ENCODE data around the gene RNF19B. TPM values are rescaled to one million over a fixed set of nuclear protein-coding genes. Genes with fewer than 3 reads are reported as not detected.

The RNF19B gene
- total RNA-seq, 1 donor from 2014 or later = 34.3 TPM

- TF ChIP-seq CTCF (IDR thresholded peaks at IDR 0.05) = no peak
- H3K36me3 ChIP-seq = peaks cover 37% of the 10 kb centered on the region
- H3K27me3 ChIP-seq = no peaks in the 10 kb centered on the region
- peaks cover 19% of the 10 kb centered on the region for H3K4me1 ChIP-seq
- H3K4me3 ChIP-seq = no peak overlapping the region
- no peak overlapping the region for H3K27ac ChIP-seq
- no peak for ATAC-seq
- intact Hi-C loops (cut with DNase I) = no loop called here
- no peak for DNase-seq
- no peaks in the 10 kb centered on the region for H3K9me3 ChIP-seq
Measured at GRCh38 chr1:32949519-32949918, 15.1 kb downstream of the RNF19B start.

DNA sequence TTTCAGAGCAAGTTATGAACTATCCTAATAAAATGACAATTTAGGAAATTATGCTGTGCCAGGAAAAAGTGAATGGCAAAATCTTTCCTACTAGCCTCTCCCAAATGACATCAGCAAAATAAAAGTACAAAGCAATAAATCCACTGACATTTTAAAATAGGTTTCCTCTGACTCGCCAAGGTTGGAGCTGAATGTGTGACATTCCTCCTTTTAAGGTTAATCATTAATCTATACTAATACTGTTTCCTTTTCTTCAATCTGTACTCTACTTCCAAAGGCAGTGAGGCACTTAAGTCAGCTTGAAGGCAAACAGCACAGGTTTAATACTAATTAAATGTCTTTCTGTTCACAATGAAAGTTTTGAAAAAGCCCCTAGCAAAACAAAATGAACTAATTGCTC, 15.7 kb downstream of the RNF19B start:
- Histone ChIP-seq H3K9me3 (no peaks in the 10 kb centered on the region), H3K27ac (peak overlapping the region; percentile 1), H3K36me3 (peaks cover 43% of the 10 kb centered on the region), H3K27me3 (no peaks in the 10 kb centered on the region), H3K4me1 (peaks cover 19% of the 10 kb centered on the region), H3K4me3 (no peak overlapping the region)
- no peak for TF ChIP-seq CTCF (IDR thresholded peaks at IDR 0.05)
- intact Hi-C loops (cut with DNase I) = no loop called here
- DNase-seq (no peak), ATAC-seq (peak; percentile 63)

DNA sequence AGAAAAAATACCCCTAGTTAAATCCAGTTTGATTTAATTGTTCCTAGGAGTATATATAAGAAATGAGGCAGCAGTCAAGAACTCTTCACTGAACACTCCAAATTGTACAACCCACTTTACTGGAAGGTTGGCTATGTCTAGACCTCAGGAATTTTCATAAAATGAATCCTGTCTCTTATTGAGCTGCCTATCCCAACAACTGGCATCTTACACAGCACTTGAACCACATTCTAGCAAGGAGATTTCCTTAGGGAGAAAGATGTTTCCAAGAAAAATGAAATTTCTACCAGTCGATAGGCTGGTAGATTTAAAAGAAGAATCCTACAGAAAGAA, 16.3 kb downstream of the RNF19B start:
- Histone ChIP-seq H3K4me3 (no peak overlapping the region), H3K27me3 (no peaks in the 10 kb centered on the region), H3K36me3 (peaks cover 49% of the 10 kb centered on the region), H3K9me3 (no peaks in the 10 kb centered on the region), H3K4me1 (peaks cover 16% of the 10 kb centered on the region), H3K27ac (peak overlapping the region; percentile 1)
- peak; percentile 62 for ATAC-seq
- TF ChIP-seq CTCF (IDR thresholded peaks at IDR 0.05) = no peak
- DNase-seq = no peak
- intact Hi-C loops (cut with DNase I) = no loop called here

- no peaks in the 10 kb centered on the region for H3K9me3 ChIP-seq
- TF ChIP-seq CTCF (IDR thresholded peaks at IDR 0.05) = no peak
- ATAC-seq = no peak
- H3K4me1 ChIP-seq = peaks cover 11% of the 10 kb centered on the region
- no peak for DNase-seq
- H3K27me3 ChIP-seq = no peaks in the 10 kb centered on the region
- H3K27ac ChIP-seq = peak overlapping the region; percentile 1
- intact Hi-C loops (cut with DNase I) = no loop called here
- no peak overlapping the region for H3K4me3 ChIP-seq
- H3K36me3 ChIP-seq = peaks cover 54% of the 10 kb centered on the region
Measured at GRCh38 chr1:32947669-32948389, 16.8 kb downstream of the RNF19B start.

DNA sequence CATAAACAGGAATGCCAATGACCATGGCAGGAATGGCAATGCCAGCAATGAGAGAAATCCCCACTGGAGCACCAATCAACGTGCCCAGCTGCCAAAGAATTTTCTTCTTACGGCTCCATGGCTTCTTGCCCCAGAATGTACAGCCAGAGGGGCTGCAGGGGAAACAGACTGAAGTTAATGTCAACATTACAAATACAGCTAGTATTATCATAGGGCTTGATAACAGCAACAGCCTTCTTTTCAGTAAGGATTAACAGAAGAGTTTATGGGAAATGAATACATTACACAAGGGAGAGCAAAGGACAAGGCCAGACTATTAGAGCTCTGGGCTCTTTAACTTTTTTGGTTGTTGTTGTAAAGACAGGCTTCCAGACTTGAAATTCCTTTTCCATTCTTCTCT, 18.2 kb downstream of the RNF19B start:
- H3K27ac ChIP-seq = no peak overlapping the region
- TF ChIP-seq CTCF (IDR thresholded peaks at IDR 0.05) = no peak
- no peak for DNase-seq
- H3K4me1 ChIP-seq = peaks cover 11% of the 10 kb centered on the region
- no peak overlapping the region for H3K4me3 ChIP-seq
- peaks cover 68% of the 10 kb centered on the region for H3K36me3 ChIP-seq
- no peaks in the 10 kb centered on the region for H3K9me3 ChIP-seq
- intact Hi-C loops (cut with DNase I) = no loop called here
- ATAC-seq = no peak
- H3K27me3 ChIP-seq = no peaks in the 10 kb centered on the region

GRCh38 chr1:32944180-32944579, 20.4 kb downstream of the RNF19B start:
- H3K36me3 ChIP-seq = peaks cover 90% of the 10 kb centered on the region
- no peak for DNase-seq
- no peak overlapping the region for H3K27ac ChIP-seq
- TF ChIP-seq CTCF (IDR thresholded peaks at IDR 0.05) = no peak
- H3K27me3 ChIP-seq = no peaks in the 10 kb centered on the region
- intact Hi-C loops (cut with DNase I) = no loop called here
- H3K9me3 ChIP-seq = no peaks in the 10 kb centered on the region
- ATAC-seq = no peak
- peaks cover 19% of the 10 kb centered on the region for H3K4me1 ChIP-seq
- H3K4me3 ChIP-seq = no peak overlapping the region

Measured in upper lobe of right lung (tissue), 1 donor.